Kidney (tissue), 14 donors: ENCODE data around the gene NIPAL1. TPM values are rescaled to one million over a fixed set of nuclear protein-coding genes. Genes with fewer than 3 reads are reported as not detected.

Experiments used
- DNase-seq, 5 donors: peaks; one replicate each; pipeline ENCODE4 v3.0.0-alpha.2; 2013 to 2020
- FAIRE-seq: peaks from 2 replicates; lab custom pipeline; 2012; peaks lifted over from hg19 to GRCh38; lab: Jason Lieb, UNC
- H3K27ac ChIP-seq, 2 donors: one replicate each; pipeline ENCODE4 v1.7.0; 2013; ENCODE audit warnings: low read depth in 2 of 2, low read length in 2 of 2, inconsistent platforms in 1 of 2
- H3K27me3 ChIP-seq: one replicate; pipeline ENCODE4 v1.7.1; 2013; ENCODE audit warnings: low read length, inconsistent platforms; ENCODE audit not compliant: control insufficient read depth, insufficient read depth
- H3K36me3 ChIP-seq, 3 donors: one replicate each; pipeline versions ENCODE4 v1.7.0 to v1.7.1; 2013; ENCODE audit warnings: low read length in 3 of 3, control low read depth in 1 of 3, inconsistent platforms in 1 of 3; ENCODE audit not compliant: insufficient read depth in 3 of 3, control insufficient read depth in 2 of 3
- H3K4me1 ChIP-seq, 3 donors: one replicate each; pipeline versions ENCODE4 v1.7.0 to v1.7.1; 2013; ENCODE audit warnings: low read length in 3 of 3, inconsistent platforms in 1 of 3, low read depth in 1 of 3; ENCODE audit not compliant: control insufficient read depth in 2 of 3, insufficient read depth in 2 of 3
- H3K4me3 ChIP-seq, 3 donors: one replicate each; pipeline versions ENCODE4 v1.7.0 to v1.8.1; 2013; ENCODE audit warnings: low read length in 3 of 3, control low read depth in 1 of 3, inconsistent platforms in 1 of 3
- H3K9ac ChIP-seq, 3 donors: one replicate each; pipeline versions ENCODE4 v1.7.0 to v1.7.1; 2013; ENCODE audit warnings: low read length in 3 of 3, control low read depth in 1 of 3, inconsistent platforms in 1 of 3
- H3K9me3 ChIP-seq, 3 donors: one replicate each; pipeline versions ENCODE4 v1.7.0 to v1.7.1; 2013; ENCODE audit warnings: low read length in 3 of 3, control low read depth in 1 of 3, inconsistent platforms in 1 of 3; ENCODE audit not compliant: control insufficient read depth in 2 of 3, insufficient read depth in 1 of 3
- intact Hi-C: fragments of 100-400 bp; cut with DNase I; formaldehyde crosslinking; loops from one replicate; pipeline ENCODE4 v1.11.1; 2022
- polyA plus RNA-seq: library from polyadenylated mRNA; stranded (reverse); fragments of 350-450 nt; fragmentation: Illumina TruSeq; extraction: RNeasy Lipid Tissue Mini Kit (QIAGEN cat#74804); gene quantifications from one replicate; pipeline ENCODE4 v1.2.3, GENCODE V29; 2014; ENCODE audit warnings: low read depth, low replicate concordance; ENCODE audit not compliant: insufficient read depth
- total RNA-seq: library from RNA; stranded (reverse); fragmentation: NEBNext Ultra II Directional; extraction: Animal tissue kit (Norgen Biotek cat#: 25700); gene quantifications from one replicate; pipeline ENCODE4 v1.2.1, GENCODE V29; 2021
- TF ChIP-seq, protein P1 (sequence below): IDR thresholded peaks from 3 replicates; pipeline ENCODE4 v1.5.1; 2012; ENCODE audit warnings: mild to moderate bottlenecking, moderate library complexity, borderline replicate concordance; ENCODE audit not compliant: insufficient read depth; ENCODE audit errors: extremely low read depth
- donor health status: control.
- donor health status: control.
- donor health status: control.
- donor health status: control.
- donor health status: control.
- donor health status: DM: yes; HTN: yes; CAD: no.
- donor health status: Normal renal cell carcinoma (clear cell type).

Gene NIPAL1
- total and polyA plus RNA-seq, 2 donors from 2014 or later, result 1.4 to 6.9 TPM

DNA sequence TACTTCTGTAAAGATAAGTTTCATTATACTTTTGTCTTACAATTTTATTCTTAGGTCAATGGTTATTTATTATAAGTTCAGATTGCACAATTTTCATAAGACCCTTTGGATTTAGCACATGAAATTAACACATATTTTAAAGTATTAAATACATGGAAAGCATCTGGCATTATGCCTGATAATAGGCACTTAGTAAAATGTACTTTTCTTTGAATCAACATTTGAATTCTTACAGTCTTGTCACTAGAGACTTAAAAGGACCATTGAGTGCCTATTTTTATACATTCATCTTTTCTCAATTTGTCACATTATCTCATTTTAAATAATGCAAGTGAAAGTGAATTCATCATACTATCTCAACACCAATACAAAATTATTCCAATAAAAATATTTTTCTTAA, 23.0 kb downstream of the NIPAL1 start:
- H3K9ac ChIP-seq, result no peak overlapping the region
- H3K27ac ChIP-seq, result no peak overlapping the region
- DNase-seq, result no peak
- H3K9me3 ChIP-seq, result no peaks in the 10 kb centered on the region
- H3K27me3 ChIP-seq, result no peaks in the 10 kb centered on the region
- TF ChIP-seq, protein P1, sequence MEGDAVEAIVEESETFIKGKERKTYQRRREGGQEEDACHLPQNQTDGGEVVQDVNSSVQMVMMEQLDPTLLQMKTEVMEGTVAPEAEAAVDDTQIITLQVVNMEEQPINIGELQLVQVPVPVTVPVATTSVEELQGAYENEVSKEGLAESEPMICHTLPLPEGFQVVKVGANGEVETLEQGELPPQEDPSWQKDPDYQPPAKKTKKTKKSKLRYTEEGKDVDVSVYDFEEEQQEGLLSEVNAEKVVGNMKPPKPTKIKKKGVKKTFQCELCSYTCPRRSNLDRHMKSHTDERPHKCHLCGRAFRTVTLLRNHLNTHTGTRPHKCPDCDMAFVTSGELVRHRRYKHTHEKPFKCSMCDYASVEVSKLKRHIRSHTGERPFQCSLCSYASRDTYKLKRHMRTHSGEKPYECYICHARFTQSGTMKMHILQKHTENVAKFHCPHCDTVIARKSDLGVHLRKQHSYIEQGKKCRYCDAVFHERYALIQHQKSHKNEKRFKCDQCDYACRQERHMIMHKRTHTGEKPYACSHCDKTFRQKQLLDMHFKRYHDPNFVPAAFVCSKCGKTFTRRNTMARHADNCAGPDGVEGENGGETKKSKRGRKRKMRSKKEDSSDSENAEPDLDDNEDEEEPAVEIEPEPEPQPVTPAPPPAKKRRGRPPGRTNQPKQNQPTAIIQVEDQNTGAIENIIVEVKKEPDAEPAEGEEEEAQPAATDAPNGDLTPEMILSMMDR, result no peak
- intact Hi-C loops, result no loop called here
- peaks cover 0 to 8% (median 0%) of the 10 kb centered on the region in 3 donors for H3K4me1 ChIP-seq
- no peak for FAIRE-seq
- H3K36me3 ChIP-seq, result no peaks in the 10 kb centered on the region
- H3K4me3 ChIP-seq, result no peak overlapping the region

DNA sequence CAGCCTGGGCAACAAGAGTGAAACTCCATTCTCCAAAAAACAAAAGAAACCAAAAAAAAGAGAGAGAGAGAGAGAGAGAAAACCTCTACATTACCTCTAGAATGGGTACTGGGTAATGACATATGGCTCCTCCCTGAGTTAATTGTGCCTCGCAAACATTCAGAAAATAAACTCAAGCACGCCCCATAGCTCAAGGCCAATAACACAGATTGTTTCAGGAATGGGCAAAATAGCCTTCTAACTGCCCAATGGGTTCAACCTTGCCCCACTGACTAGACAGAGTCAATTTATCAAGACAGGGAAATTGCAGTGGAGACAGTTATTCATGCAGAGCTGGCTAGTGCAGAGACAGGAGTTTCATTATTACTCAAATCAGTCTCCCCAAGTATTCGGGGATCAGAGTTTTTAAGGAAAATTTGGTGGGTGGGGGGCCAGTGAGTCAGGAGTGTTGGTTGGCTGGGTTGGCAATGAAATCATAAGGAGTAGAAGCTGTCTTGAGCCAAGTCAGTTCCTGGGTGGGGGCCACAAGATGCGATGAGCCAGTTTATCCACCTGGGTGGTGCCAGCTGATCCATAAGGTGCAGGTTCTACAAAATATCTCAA, 25.1 kb downstream of the NIPAL1 start:
- H3K9me3 ChIP-seq, result no peaks in the 10 kb centered on the region
- no peak overlapping the region for H3K9ac ChIP-seq
- no peaks in the 10 kb centered on the region for H3K27me3 ChIP-seq
- H3K4me1 ChIP-seq, result peaks cover 0 to 8% (median 0%) of the 10 kb centered on the region in 3 donors
- no peaks in the 10 kb centered on the region for H3K36me3 ChIP-seq
- DNase-seq, result no peak
- no peak overlapping the region for H3K27ac ChIP-seq
- TF ChIP-seq, protein P1, result no peak
- intact Hi-C loops, result no loop called here
- no peak for FAIRE-seq
- H3K4me3 ChIP-seq, result no peak overlapping the region

DNA sequence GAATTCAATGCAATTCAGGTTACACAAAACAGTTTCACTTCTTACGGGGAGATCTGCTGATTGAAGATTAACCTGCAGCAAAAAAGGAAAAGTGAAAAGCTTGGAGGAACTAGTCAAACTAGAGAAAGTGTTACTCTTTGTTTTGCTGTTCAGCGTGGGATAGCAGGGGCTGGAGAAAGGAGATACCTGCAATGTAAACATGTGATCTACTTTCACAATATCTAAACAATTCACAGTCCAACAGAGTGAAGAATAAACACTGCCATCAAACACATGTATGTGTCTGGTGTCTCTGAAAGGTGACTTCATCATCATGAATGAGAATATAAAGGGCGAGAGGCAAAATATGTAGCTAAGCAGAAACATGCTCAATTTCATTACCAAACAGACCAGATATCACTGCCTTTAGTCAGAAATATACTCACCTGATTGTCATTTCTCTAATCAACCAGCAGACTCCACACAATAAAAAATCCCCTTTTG, 26.4 kb downstream of the NIPAL1 start:
- no peak for FAIRE-seq
- Histone ChIP-seq H3K27ac (peak overlapping the region in 1 of 2 donors; percentile 15), H3K27me3 (no peaks in the 10 kb centered on the region), H3K9me3 (no peaks in the 10 kb centered on the region), H3K9ac (no peak overlapping the region), H3K36me3 (no peaks in the 10 kb centered on the region), H3K4me3 (peak overlapping the region in 2 of 3 donors; percentile 27 to 36), H3K4me1 (peaks cover 0 to 14% (median 4%) of the 10 kb centered on the region in 3 donors)
- TF ChIP-seq, protein P1, result no peak
- DNase-seq, result peak in 1 of 5 donors; percentile 46
- intact Hi-C loops, result no loop called here
